ENCODE measurements around the gene DMWD.

Gene DMWD

DNA sequence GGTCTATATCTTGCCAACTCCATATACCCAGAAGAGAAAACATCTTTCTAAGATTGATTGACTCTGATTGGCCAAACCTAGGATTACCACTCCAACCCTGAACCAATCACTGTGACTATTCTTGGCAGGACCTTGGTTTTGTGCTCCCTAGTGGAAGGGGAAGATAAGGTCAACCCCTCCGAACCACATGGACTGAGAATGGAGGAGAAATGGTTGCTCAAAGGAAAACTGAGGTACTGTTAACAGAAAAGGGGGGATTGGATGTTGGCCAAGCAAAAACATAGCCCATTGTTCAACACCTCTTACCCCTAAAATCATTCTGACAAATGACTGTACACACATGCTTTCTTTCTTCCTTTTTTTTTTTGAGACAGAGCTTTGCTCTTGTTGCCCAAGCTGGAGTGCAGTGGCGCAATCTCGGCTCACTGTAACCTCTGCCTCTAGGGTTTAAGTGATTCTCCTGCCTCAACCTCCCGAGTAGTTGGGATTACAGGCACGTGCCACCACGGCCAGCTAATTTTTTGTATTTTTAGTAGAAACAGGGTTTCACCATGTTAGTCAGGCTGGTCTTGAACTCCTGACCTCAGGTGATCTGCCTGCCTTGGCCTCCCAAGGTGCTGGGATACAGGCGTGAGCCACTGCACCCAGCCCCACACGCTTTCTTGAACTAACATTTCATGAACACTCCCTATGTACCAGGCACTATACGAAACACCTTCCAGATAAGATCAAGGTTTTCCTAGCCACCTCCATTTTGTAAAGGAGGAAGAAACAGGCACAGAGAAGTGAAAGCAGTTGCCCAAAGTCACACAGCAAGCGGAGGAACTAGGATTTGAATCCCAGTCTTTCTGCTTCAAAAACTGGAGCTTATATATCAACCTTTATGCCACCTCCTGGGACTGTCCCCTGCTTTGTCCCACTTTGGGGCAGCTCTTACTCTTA lies 52.9 kb downstream of the DMWD start:
- Histone ChIP-seq H3K9ac (ENCODE audit: low read depth, low read length) (no peak overlapping the region), H3K4me1 (ENCODE audit: insufficient read depth, low read length) (no peaks in the 10 kb centered on the region), H3K36me3 (ENCODE audit: insufficient read depth, low read length) (no peaks in the 10 kb centered on the region), H3K27ac (ENCODE audit: low read depth, low read length) (no peak overlapping the region), H3K27me3 (ENCODE audit: insufficient read depth, low read length) (no peaks in the 10 kb centered on the region), H3K9me3 (ENCODE audit: insufficient read depth, low read depth, low read length) (no peaks in the 10 kb centered on the region), H3K4me3 (ENCODE audit: low read length) (no peak overlapping the region)
- WGBS: 92% methylated on average over 10 of the region's 10 CpGs

DNA sequence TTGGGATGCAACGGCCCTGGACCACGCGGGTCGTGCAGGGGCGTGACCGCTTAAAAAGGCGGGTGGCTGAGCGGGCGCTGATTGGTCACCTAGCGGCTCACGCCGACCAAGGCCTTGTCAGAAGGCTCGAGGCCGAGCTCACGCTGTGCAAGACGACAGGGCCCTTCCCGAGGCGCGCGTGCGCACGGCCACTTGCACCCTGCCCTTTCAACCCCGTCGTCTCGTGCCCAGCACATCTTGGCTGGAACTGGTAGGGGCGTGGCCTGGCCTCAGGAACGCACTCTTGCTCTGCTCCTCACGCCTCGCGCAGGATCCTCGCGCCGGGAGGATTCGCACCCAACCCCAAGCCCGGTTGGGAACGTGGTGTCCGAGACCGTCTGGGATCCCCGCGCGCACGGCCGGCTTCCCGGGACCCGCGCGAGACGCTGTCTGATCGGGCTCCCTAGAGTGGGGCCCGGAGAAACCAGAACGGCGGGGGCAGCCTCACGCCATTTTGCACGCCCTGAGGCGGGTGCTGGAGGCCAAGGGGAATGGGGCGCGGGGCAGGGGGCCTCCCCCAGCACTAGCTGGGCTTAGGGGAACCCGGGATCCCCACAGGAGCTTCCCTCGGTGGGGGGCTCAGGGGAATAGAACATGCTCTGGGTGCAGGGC lies 59.4 kb downstream of the DMWD start, which contains the start of gene MEIOSIN:
Gene MEIOSIN, plus strand, starts transcription at position 280 of the 651 bp plus-strand sequence. CDS start 1,938 bp downstream, outside the sequence.
- no peak within 1 kb of the TSS for H3K27ac ChIP-seq (ENCODE audit: low read depth, low read length)
- no peak within 1 kb of the TSS for H3K4me3 ChIP-seq (ENCODE audit: low read length)
- 95% methylated on average over 59 of the region's 59 CpGs for WGBS
- no peaks in the 10 kb centered on the region for H3K9me3 ChIP-seq (ENCODE audit: insufficient read depth, low read depth, low read length)
- H3K36me3 ChIP-seq (ENCODE audit: insufficient read depth, low read length): no peaks in the 10 kb centered on the region
- no peaks in the 10 kb centered on the region for H3K4me1 ChIP-seq (ENCODE audit: insufficient read depth, low read length)
- no peaks in the 10 kb centered on the region for H3K27me3 ChIP-seq (ENCODE audit: insufficient read depth, low read length)
- no peak within 1 kb of the TSS for H3K9ac ChIP-seq (ENCODE audit: low read depth, low read length)
